MCF 10A (cell line): Measurements from ENCODE around the gene IPO8. TPM values are rescaled to one million over a fixed set of nuclear protein-coding genes. Genes with fewer than 3 reads are reported as not detected.
"Not testable (repeated sequence)": the region's sequence is repeated elsewhere in the genome, so short reads cannot be mapped to it uniquely, and the experiment has no call there.

Experiments
- BruUV-seq: library from RNA; stranded (reverse); fragments of 400-500 nt; replicated peaks from 2 replicates; lab custom pipeline; 2021; lab: Mats Ljungman, UMichigan
- CTCF ChIA-PET: fragments of 300-600 bp; sonication (Branson Sonifier 250); formaldehyde crosslinking; extraction: SDS; loops from one replicate; lab custom pipeline; 2021; ENCODE audit warnings: antibody characterized with exemption, inconsistent platforms; lab: Yijun Ruan, JAX
- POLR2A ChIA-PET: fragments of 300-600, 350-650 bp; sonication (Branson Sonifier 250); formaldehyde crosslinking; extraction: SDS; loops from one replicate; lab custom pipeline; 2020; ENCODE audit warnings: antibody characterized with exemption, inconsistent platforms; lab: Yijun Ruan, JAX
- DNase-seq: peaks from one replicate; pipeline ENCODE4 v3.0.0-alpha.2; 2018; ENCODE audit not compliant: unreplicated experiment
- H3K27ac Mint-ChIP-seq: one replicate; pipeline ENCODE4 v1.8.0; 2022; ENCODE audit warnings: mild to moderate bottlenecking, low read depth, mixed read lengths; ENCODE audit not compliant: unreplicated experiment
- H3K27me3 Mint-ChIP-seq: one replicate; pipeline ENCODE4 v1.8.0; 2022; ENCODE audit warnings: mixed read lengths; ENCODE audit not compliant: insufficient read depth, unreplicated experiment
- H3K36me3 Mint-ChIP-seq: one replicate; pipeline ENCODE4 v1.8.0; 2022; ENCODE audit warnings: mild to moderate bottlenecking, moderate library complexity, mixed read lengths; ENCODE audit not compliant: insufficient read depth, unreplicated experiment
- H3K4me1 Mint-ChIP-seq: one replicate; pipeline ENCODE4 v1.8.0; 2022; ENCODE audit warnings: mixed read lengths; ENCODE audit not compliant: insufficient read depth, unreplicated experiment
- H3K4me3 Mint-ChIP-seq: one replicate; pipeline ENCODE4 v1.8.0; 2022; ENCODE audit warnings: mild to moderate bottlenecking, moderate library complexity, mixed read lengths; ENCODE audit not compliant: unreplicated experiment
- H3K9me3 Mint-ChIP-seq: one replicate; pipeline ENCODE4 v1.8.0; 2022; ENCODE audit warnings: mixed read lengths; ENCODE audit not compliant: unreplicated experiment
- intact Hi-C: fragments of 100-400 bp; cut with micrococcal nuclease; formaldehyde crosslinking; loops from 2 replicates; pipeline ENCODE4 v1.14.1; 2022
- total RNA-seq: library from RNA; stranded (reverse); gene quantifications from 2 replicates; pipeline ENCODE4 v1.2.3, GENCODE V29; 2022
- TF ChIP-seq, protein P1 (sequence below): fragments of 200-600 bp; IDR thresholded peaks from one replicate; pipeline ENCODE4 v1.8.0; 2022; ENCODE audit warnings: antibody characterized with exemption, mild to moderate bottlenecking; ENCODE audit not compliant: unreplicated experiment

Gene IPO8
- total RNA-seq, 1 experiment from 2014 or later: 36.3 TPM

DNA sequence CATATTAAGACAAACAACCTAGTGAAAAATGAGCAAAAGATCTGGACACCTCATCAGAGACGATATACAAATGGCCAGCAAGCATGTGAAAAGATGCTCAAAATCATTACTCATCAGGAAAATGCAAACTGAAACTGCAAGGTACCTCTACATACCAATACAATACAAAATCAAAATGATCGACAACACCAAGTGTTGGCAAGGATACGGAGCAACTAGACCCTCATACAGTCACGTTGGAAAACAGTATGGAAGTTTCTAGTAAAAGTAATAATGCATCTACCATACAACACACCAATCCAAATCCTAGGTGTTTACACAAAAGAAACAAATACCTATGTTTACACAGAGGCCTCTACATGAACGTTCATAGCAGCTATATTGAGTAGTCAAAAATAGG is 99.9 kb downstream of the IPO8 start:
- Mint-ChIP-seq H3K4me3 (no peak overlapping the region), H3K27ac (no peak overlapping the region), H3K27me3 (no peaks in the 10 kb centered on the region), H3K36me3 (no peaks in the 10 kb centered on the region), H3K9me3 (no peaks in the 10 kb centered on the region), H3K4me1 (no peaks in the 10 kb centered on the region)
- no peak for DNase-seq
- ChIA-PET POLR2A (no interaction called here), CTCF (interaction anchor here (0.6 kb wide), 1 partner anchor 32 kb away, joined by 6 read pairs; no protein-coding TSS in a partner anchor)
- no TSS peak for BruUV-seq
- intact Hi-C loops: no loop called here
- TF ChIP-seq, protein P1, sequence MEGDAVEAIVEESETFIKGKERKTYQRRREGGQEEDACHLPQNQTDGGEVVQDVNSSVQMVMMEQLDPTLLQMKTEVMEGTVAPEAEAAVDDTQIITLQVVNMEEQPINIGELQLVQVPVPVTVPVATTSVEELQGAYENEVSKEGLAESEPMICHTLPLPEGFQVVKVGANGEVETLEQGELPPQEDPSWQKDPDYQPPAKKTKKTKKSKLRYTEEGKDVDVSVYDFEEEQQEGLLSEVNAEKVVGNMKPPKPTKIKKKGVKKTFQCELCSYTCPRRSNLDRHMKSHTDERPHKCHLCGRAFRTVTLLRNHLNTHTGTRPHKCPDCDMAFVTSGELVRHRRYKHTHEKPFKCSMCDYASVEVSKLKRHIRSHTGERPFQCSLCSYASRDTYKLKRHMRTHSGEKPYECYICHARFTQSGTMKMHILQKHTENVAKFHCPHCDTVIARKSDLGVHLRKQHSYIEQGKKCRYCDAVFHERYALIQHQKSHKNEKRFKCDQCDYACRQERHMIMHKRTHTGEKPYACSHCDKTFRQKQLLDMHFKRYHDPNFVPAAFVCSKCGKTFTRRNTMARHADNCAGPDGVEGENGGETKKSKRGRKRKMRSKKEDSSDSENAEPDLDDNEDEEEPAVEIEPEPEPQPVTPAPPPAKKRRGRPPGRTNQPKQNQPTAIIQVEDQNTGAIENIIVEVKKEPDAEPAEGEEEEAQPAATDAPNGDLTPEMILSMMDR: no peak

- CTCF ChIA-PET: no interaction called here
- intact Hi-C loops: no loop called here
- no peak overlapping the region for H3K27ac Mint-ChIP-seq
- DNase-seq: no peak
- TF ChIP-seq, protein P1: no peak
- POLR2A ChIA-PET: interaction anchor here (0.6 kb wide), 1 partner anchor 91 kb away, joined by 3 read pairs; no protein-coding TSS in a partner anchor
- no peaks in the 10 kb centered on the region for H3K4me1 Mint-ChIP-seq
- no peak overlapping the region for H3K4me3 Mint-ChIP-seq
- H3K36me3 Mint-ChIP-seq: no peaks in the 10 kb centered on the region
- no TSS peak for BruUV-seq
- H3K27me3 Mint-ChIP-seq: no peaks in the 10 kb centered on the region
- no peaks in the 10 kb centered on the region for H3K9me3 Mint-ChIP-seq
Measured at GRCh38 chr12:30594509-30594908, 101.2 kb downstream of the IPO8 start.

GRCh38 chr12:30588572-30588971 is 107.1 kb downstream of the IPO8 start:
- H3K27ac Mint-ChIP-seq, H3K27me3 Mint-ChIP-seq, POLR2A ChIA-PET, DNase-seq, H3K4me3 Mint-ChIP-seq, H3K36me3 Mint-ChIP-seq, H3K4me1 Mint-ChIP-seq, CTCF ChIA-PET, BruUV-seq, H3K9me3 Mint-ChIP-seq, intact Hi-C loops: not testable (repeated sequence)

- no peak for DNase-seq
Measured at GRCh38 chr12:30587782-30588181, 107.9 kb downstream of the IPO8 start.

More at GRCh38 chr12:30587782-30588181, 107.9 kb downstream of the IPO8 start:
- TF ChIP-seq, protein P1: no peak
- H3K27me3 Mint-ChIP-seq: no peaks in the 10 kb centered on the region
- no peak overlapping the region for H3K27ac Mint-ChIP-seq
- ChIA-PET POLR2A (no interaction called here), CTCF (no interaction called here)
- H3K9me3 Mint-ChIP-seq: no peaks in the 10 kb centered on the region
- intact Hi-C loops: no loop called here
- H3K4me3 Mint-ChIP-seq: no peak overlapping the region
- no peaks in the 10 kb centered on the region for H3K4me1 Mint-ChIP-seq
- BruUV-seq: no TSS peak
- peaks cover 6% of the 10 kb centered on the region for H3K36me3 Mint-ChIP-seq
